ENCODE data around the gene WDR64.
"Not testable (repeated sequence)": the region's sequence is repeated elsewhere in the genome, so short reads cannot be mapped to it uniquely, and the experiment has no call there.

The WDR64 gene

DNA sequence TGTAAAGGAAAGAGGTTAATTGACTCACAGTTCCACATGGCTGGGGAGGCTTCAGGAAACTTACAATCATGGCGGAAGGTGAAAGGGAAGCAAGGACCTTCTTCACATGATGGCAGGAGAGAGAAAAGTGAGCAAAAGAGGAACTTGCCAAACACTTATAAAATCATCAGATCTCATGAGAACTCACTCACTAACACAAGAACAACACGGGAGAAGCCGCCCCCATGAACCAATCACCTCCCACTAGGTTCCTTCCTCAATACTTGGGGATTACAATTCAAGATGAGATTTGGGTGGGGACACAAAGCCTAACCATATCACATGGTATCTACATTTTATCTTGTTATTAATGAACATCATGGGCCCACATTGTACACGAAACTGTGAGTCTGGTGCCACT, 51.7 kb downstream of the WDR64 start:
- not testable (repeated sequence) for DNase-seq

DNA sequence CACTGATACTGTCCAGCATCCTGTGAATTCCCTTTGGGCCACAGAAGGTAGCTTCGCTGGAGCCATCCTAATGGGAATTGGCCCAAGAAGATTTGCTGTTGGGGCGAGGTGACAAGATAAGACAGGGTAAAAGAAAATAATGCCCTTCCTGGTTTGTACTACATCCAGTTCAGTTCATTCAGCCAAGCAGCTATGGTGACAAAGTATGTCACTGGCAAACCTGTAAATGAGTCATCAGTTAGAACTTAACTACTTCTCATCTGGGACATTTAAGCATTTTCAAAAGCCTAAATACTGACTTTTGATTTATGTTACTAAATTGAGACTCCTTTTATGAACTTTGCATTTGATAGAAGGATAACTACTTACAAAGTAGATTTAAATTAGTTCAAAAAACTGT, 54.2 kb downstream of the WDR64 start:
- no peak for DNase-seq

DNA sequence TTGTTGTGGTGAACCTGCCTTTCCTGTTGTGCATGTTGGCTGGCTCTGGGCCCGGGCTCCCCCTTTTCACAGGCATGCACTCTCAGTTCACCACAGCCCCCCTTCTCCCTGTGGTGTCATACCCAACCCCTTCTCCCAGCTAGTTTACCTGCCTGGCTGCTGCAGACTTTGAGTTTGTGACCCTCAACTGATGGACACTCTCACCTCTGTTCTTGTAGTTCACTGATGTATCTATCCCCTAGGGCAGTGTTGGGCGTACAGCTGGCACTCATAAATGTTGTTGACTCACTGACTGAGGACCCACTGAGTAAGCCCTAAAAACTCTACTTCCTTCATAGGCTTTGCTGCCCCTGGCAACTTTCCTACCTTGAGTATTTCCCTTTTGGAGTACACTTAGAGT, 54.9 kb downstream of the WDR64 start:
- DNase-seq, result no peak

DNA sequence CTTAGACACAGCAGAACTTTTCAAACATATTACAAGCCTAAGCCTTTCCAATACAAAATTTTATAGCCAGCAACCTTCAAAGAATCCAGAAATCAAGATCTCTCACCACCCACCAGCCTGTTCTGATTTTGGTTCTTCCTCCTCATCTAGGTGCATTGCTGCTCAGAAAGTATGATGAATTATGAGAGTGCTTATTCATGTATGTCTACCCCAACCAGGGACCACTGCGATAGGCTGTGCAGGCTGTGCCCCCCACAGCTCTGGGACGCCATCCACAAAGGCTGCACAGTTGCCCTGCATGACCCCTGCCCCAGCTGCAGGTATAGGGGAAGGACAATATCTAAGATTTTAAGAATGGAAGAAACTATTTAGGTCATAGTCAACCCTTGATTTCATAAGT, 55.4 kb downstream of the WDR64 start:
- DNase-seq, result no peak

DNA sequence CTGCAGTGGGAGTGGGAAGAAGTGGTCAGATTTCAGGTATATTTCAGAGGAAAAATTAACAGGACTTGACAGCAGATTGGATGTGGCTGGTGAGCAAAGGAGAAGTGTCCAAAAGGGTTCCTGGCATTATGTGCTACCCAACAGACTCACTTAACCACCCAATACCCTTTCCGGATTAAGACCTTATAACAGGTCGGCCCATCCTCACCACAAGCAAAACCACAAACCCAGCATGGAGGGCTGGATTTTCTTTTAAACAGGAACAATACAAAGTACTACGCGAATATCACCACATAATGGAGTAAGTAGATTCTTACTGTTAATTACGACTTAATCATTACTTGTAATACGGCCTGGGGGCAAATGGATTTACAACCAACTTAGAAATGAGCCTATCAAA, 59.2 kb downstream of the WDR64 start:
- DNase-seq, result no peak

DNA sequence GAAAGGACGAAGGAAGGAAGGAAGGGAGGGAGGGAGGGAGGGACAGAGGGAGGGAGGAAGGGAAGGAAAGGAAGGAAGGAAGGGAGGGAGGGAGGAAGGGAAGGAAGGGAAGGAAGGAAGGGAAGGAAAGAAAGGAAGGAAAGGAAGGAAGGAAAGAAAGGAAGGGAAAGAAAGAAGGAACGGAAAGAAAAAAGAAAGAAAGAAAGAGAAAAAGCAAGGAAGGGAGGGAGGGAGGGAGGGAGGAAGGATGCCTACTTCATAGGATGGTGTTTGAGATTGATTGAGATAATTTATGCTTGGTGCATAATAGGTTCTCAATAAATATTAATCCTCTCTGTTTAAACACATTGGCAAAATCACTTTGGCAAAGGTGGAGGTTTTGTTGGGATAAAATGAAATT, 61.2 kb downstream of the WDR64 start:
- no peak for DNase-seq

DNA sequence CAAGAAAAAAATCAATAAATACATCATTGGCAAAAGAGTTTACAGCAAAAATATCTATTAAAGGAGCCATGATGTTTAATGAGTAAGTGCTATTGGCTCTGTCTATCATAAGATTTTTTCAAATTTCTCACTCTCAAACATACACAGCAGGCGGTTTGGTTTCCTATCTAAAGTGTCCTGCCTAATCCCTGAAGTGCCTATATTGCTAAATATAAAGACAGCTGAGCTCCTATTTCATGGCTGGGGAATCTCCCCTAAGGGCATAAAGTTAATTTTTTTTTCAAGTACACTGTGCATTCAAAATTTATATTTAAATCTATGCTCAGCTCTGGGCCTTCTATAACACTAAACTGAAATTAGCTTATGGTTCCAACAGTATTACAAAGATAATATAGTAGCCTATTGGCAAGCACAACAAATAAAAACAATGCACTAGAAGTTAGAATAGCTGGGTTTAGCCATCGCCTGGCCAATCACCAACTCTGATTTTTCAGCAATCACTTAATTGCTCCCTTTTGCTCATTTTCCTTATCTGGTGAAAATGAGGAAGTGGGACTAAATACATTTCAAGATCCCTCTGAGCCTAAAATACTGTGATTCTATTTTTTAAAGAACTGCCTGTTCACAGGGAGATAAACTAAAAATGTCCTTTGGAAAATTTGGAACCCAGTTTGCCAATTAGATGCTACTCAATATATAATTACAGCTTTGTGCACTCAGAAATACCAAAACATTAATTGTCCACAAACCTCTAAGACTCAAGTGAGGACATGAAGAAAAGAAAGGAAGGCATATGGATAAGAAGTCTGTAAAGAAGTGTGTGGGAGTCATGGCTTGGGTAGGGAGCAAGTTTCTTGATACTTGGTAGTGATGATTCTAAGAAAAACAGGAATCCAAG, 62.5 kb downstream of the WDR64 start:
- DNase-seq, result no peak

DNA sequence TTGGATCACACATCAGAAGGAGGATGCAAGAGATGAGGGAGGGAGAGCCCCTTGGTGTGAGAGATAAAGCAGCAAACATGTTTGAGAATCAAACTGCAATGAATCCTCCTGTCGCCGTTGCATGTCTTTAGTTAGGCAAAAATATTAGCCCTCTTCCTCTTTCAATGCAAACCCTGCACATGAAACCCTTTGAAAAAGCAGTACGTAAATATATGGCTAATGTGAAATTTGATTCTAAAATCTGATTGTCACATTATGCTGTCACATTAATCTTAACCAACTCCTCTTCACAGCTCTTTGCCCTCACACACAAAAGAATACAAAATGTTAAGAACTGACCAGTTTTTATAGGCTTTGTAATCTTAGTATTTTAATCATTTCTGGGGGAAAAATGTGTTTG, 63.4 kb downstream of the WDR64 start:
- DNase-seq, result no peak

DNA sequence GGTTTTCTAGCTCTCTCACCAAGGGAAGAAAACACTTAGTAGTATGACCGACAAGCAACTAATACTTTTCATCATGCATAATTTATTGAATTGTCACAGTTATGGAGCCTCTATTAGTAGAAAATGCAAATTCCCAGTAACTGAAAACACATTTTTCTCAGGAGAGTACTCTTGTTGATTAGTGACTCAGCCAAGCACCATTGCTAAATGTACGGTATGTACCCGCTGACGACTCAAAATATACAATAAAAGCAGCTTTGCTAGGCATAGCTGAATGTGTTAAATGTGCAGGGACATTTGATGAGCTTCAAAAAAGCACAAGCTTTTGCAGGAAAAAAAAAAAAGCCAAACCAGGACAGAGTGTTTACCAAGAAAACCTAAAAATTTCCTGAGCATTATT, 63.9 kb downstream of the WDR64 start:
- DNase-seq, result no peak

DNA sequence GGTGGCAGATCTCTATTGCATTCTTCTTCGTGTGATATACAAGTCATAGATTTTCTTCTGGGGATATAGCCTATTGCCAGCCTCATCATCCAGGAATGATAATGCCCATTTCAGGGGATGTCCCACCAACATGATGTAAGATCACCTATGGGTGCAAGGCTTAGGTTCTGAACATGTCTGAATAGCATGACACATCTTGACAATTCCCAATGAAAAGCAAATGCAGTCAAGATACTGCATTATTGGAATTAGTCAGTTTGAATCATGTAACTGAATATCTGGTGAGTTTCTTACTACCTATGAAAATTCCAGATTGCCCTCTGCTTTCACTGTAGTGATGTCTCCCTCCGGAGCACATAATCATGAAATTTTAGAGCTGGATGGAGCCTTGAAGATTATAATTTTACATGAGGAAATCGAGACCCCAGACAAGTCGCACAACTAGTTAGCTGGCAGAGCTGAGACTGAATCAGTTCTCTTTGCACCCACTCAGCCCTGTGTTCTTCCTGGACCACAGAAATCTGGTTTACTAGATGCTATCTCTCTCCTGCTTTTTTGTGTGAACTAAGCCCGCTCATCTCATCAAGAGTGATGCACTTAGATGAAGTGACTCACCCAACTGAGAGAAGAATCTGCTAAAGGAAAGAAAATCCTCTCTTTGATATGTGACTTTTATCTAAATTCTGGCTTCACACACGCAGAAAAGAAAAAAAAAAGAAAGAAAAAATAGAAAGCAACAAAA, 65.0 kb downstream of the WDR64 start:
- no peak for DNase-seq

DNA sequence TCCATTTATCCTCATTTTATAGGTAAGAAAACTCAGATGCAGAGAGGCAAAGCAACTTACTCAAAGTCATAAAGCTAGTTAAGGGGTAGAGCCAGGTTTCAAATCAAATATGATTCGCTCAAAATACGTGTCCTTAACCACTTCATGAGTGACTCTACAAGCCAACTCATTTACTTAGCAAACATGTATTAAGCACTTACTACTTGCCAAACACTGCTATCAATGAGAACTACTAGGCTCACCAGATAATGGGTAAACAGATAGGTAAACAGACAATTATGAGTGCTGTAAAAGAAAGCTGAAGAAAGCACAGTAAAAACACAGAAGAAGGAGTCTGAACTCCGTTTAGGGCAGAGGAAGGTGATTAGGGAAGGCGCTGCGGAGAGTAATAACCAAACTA, 65.9 kb downstream of the WDR64 start:
- no peak for DNase-seq

DNA sequence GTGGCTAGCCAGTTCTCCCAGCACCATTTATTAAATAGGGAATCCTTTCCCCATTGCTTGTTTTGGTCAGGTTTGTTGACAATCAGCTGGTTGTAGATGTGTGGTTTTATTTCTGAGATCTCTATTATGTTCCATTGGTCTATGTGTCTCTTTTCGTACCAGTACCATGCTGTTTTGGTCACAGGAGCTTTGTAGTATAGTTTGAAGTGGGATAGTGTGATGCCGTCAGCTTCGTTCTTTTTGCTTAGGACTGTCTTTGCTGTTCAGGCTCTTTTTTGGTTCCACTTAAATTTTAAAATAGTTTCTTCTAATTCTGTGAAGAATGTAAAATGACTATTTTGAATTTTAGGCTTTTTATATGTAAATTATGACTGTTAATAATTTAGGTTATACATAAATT, 68.9 kb downstream of the WDR64 start:
- DNase-seq, result no peak

DNA sequence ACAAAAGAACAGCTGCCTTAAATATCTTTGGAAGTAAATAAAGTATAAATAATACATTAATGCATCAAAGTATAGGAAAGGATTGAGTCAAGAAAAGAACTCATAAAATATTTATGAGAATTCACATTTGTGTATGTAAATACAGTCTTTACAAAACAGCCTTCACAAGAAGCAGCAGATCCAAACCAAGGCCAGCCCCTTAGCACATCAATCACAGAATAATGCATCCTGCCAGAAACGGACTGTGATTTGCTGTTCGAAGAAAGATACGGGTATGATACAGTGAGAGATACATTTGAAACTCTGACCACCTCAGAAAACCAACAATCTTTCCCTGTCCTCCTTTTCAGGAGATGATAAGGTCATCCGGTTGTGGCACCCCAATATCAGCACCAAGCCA, 70.9 kb downstream of the WDR64 start:
- DNase-seq, result no peak

DNA sequence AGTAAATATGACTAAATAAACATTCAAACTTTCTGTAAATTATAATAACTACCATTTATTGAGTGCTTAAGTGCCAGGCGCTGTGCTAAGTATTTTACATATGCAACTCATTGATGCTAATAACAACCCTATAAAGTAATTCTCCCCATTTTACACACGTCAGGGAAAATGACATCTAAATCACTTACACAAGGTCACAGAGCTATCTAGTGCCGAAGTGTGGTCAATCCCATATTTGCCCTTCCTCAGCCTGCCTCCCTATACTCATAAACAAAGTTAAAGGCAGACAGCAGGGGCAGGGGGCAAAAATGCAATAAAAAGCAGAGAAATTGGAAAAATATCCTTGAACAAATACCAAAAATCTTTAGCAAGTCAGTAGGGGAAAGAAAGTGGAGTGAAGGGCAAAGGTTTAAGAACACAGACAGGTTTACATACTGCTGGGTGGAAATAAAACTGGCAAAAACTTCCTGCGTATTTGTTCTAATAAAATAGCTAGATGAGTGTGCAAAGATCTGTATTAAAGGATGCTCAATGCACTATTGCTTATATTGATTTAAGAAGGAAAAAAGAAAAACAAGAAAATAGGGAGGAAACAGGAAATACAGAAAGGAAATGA, 72.8 kb downstream of the WDR64 start:
- DNase-seq, result no peak

DNA sequence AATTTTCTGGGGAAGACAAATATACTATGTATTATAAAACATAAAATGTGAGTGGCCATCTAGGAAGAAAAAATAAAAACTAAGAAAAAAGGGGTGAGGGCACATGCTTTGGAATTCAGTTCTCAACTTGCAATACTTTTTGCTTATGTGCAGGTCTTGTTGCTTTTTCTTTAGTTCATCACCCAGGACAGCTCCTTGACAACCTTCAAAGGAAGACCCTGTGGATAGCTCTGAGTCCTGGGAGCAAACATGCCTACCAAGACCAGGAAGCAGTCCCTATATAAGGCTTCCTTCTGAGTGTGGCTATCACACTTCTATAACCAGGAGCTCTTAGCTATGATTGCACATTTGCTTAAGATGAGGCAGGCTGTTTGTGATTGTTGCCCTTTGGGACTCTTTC, 78.0 kb downstream of the WDR64 start:
- no peak for DNase-seq

DNA sequence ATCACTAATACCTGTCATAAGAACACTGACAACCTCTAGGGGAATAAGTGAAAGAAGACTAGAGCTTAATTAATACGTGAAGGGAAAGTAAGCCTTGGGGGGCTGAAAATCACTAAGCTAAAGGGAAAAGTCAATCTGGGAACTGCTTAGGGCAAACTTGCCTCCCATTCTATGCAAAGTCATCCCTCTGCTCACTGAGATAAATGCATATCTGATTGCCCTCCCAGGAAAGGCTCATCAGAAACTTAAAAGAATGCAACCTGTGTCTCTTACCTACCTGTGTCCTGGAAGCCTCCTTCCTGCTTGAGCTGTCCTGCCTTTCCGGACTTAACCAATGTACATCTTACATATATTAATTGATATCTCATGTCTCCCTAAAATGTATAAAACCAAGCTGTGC, 81.8 kb downstream of the WDR64 start:
- DNase-seq, result no peak

DNA sequence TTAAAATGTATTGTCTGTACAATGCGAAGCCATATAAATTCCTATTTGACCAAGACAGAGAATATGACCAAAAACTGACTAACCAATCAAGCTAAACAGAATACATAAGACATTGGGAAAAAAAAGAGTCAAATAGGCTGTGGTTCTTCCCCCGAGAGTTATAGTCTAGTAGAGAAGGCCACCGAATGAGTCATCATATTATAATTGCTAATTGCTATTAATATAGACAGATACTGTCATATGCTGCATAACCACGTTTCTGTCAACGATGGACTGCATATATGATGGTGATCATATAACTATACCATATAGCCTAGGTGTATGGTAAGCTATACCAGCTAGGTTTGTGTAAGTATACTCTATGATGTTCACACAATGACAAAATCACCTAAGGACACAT, 82.5 kb downstream of the WDR64 start:
- DNase-seq, result no peak

DNA sequence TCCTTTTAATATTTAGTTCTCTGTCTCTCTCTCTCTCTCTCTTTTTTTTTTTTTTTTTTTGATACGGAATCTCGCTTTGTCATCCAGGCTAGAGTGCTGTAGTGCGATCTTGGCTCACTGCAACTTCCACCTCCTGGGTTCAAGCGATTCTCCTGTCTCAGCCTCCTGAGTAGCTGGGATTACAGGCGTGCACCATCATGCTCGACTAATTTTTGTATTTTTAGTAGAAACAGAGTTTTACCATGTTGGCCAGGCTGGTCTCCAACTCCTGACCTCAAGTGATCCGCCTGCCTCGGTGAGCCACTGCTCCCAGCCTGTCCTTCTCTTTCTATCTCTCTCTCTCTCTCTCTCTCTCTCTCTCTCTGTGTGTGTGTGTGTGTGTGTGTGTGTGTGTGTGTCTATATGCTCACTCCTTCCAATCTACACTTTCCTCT, 83.4 kb downstream of the WDR64 start:
- DNase-seq, result not testable (repeated sequence)

DNA sequence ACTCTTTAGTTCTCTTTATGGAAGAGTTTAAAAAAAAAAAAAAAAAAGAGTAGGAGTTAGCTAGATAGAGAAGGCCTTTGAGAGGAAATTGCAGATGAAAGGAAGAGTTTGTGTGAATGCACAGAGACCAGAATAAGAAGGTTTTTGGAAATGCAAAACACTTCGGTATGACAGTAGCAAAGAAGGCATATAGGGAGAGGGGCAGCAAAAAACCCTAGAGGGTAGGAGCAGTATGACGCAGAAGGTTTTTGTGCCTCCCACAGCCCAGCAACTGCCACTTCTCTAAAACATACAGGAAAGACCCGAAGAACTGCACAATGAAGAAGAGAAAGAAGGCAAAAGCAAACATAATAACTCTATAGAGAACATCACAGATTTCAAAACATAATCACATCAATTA, 84.3 kb downstream of the WDR64 start:
- no peak for DNase-seq

DNA sequence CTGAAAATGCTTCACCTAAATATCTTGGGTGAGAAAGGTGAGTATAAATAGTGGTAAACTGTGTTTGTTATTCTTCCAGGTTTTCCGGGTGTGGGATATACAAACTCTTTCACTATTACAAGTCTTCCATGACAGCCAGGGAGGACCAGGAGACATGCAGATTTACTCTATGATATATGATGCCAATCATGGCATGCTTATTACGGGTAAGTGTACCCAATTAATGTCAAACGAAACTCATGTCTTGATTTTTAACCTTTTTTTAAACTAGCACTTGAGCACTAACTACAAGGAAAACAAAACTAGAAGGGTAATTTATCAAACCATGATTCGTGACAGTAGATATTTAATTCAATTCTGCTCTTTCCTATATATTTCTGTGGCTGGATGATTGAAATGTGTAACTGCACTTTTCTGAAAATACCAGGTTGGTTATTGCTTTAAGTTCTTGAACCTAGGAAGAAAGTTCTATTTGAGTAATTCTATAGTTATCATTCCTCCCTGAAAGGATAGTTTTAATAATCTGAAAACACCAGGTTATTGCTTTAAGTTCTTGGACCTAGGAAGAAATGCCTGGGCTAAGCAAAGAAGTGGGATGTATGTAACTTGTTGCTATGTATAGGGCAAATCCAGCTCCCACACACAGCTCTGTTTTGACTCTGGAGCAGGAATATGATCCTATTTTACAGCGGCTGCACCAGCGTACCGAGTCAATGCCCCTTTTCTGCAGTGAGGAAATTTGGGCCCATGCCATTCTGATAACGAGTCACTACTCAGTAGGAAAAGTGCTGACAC, 86.4 kb downstream of the WDR64 start:
- DNase-seq, result no peak

DNA sequence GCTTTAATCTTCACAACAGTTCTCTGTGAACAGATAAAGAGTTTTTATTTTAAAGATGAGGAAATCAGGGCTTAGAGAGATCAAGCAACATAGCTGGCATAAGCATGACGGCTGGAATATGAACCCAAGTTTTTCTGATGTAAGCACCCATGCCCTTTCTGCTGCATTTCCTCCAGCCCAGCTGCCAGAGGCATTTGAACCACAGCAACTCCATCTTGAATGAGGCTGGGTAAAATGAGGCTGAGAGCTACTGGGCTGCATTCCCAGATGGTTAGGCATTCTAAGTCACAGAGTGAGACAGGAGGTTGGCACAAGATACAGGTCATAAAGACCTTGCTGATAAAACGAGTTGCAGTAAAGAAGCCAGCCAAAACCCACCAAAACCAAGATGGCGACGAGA, 90.0 kb downstream of the WDR64 start:
- no peak for DNase-seq

DNA sequence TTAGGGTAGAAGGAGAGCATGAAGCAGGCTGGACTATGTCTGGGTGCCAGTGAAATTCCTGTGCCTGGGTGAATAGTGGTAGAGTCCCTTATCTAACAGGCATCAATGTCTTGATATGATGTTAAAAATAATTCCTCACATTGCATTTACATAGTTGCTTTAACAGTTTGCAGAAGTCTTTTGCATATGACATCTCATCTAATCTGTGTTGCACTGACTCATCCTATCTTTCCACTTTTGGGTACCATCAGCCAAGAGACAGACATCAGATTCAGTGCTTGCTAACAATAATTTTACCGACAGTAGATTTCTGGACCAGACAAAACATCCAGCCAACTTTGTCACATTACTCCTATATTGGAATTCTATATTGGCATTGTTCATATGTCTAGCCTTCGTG, 92.5 kb downstream of the WDR64 start:
- no peak for DNase-seq

DNA sequence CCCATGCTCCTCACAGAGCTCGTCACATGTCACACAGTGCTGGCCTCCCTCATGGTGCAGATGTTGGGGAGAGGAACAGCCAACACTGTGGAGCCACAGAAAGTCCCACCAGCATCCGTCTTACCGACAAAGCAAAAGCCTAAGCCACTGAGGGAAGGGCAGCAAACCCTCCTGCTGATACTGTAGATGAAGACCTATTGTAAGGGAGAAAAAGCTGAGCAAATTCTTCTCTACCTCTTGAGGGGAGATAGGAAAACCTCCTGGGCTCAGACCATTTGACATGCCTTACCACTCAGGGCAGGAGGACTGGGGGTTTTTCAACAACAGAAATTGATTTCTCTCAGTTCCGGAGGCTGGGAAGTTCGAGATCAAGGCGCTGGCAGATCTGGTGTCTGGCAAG, 95.9 kb downstream of the WDR64 start:
- DNase-seq, result no peak

All from NCI-H1694 (cell line).